Neural progenitor cell (in vitro differentiated cells): ENCODE data around the gene RPN1. TPM values are rescaled to one million over a fixed set of nuclear protein-coding genes. Genes with fewer than 3 reads are reported as not detected.

Experiments
- DNase-seq: peaks from one replicate; pipeline ENCODE4 v3.0.0-alpha.2; 2016; ENCODE audit warnings: low spot score
- H2AFZ ChIP-seq: fragments of 200-600 bp; sonication (generic); replicated peaks from 2 replicates; pipeline ENCODE4 v1.6.1; 2016; ENCODE audit warnings: antibody characterized with exemption
- H3F3A ChIP-seq: fragments of 200-600 bp; sonication (generic); 2 replicates; pipeline ENCODE4 v1.6.1; 2016; ENCODE audit warnings: antibody characterized with exemption, low read depth
- H3K27ac ChIP-seq: fragments of 200-600 bp; sonication (generic); 2 replicates; pipeline ENCODE4 v1.5.1; 2016; ENCODE audit warnings: mild to moderate bottlenecking
- H3K27me3 ChIP-seq: fragments of 200-600 bp; sonication (generic); 2 replicates; pipeline ENCODE4 v1.6.1; 2016; ENCODE audit warnings: mild to moderate bottlenecking, moderate library complexity
- H3K36me3 ChIP-seq: fragments of 200-600 bp; sonication (generic); 2 replicates; pipeline ENCODE4 v1.5.1; 2016
- H3K4me1 ChIP-seq: fragments of 200-600 bp; sonication (generic); 2 replicates; pipeline ENCODE4 v1.6.1; 2016; ENCODE audit warnings: mixed run types
- H3K4me2 ChIP-seq: fragments of 200-600 bp; sonication (generic); 2 replicates; pipeline ENCODE4 v1.6.1; 2016
- H3K4me3 ChIP-seq: fragments of 200-600 bp; sonication (generic); 2 replicates; pipeline ENCODE4 v1.5.1; 2016
- H3K79me2 ChIP-seq: fragments of 200-600 bp; sonication (generic); 2 replicates; pipeline ENCODE4 v1.6.1; 2016; ENCODE audit warnings: low read depth
- H3K9ac ChIP-seq: fragments of 200-600 bp; sonication (generic); 2 replicates; pipeline ENCODE4 v1.6.1; 2016
- H3K9me3 ChIP-seq: fragments of 200-600 bp; sonication (generic); 2 replicates; pipeline ENCODE4 v1.5.1; 2016; ENCODE audit warnings: low read depth
- H4K20me1 ChIP-seq: fragments of 200-600 bp; sonication (generic); 2 replicates; pipeline ENCODE4 v1.6.1; 2016; ENCODE audit warnings: low read depth
- H3K27ac Mint-ChIP-seq: 3 replicates; pipeline ENCODE4 v1.8.0; 2021; ENCODE audit warnings: mixed read lengths
- H3K27me3 Mint-ChIP-seq: 2 replicates; pipeline ENCODE4 v1.8.0; 2022; ENCODE audit warnings: low read depth, mild to moderate bottlenecking, inconsistent platforms, moderate library complexity, mixed read lengths; ENCODE audit not compliant: insufficient read depth
- H3K36me3 Mint-ChIP-seq: 3 replicates; pipeline ENCODE4 v1.8.0; 2021; ENCODE audit warnings: mixed read lengths
- H3K4me1 Mint-ChIP-seq: 3 replicates; pipeline ENCODE4 v1.8.0; 2021; ENCODE audit warnings: mixed read lengths
- H3K4me3 Mint-ChIP-seq: 3 replicates; pipeline ENCODE4 v1.8.0; 2021; ENCODE audit warnings: mild to moderate bottlenecking, moderate library complexity, mixed read lengths
- H3K9me3 Mint-ChIP-seq: 3 replicates; pipeline ENCODE4 v1.8.0; 2020; ENCODE audit warnings: mixed read lengths
- EZH2 ChIP-seq: fragments of 200-600 bp; sonication (generic); IDR thresholded peaks from 2 replicates; pipeline ENCODE4 v1.6.1; 2017; ENCODE audit warnings: antibody characterized with exemption, mild to moderate bottlenecking, moderate library complexity
- EZH2phosphoT487 ChIP-seq: fragments of 200-600 bp; sonication (generic); IDR thresholded peaks from 2 replicates; pipeline ENCODE4 v1.6.1; 2017; ENCODE audit warnings: antibody characterized with exemption
- total RNA-seq: library from RNA; depleted of rRNA; stranded (reverse); fragments of >200 nt; gene quantifications from 2 replicates; pipeline ENCODE4 v1.2.3, GENCODE V29; 2015; ENCODE audit warnings: low replicate concordance
- TF ChIP-seq, protein P1 (sequence below): fragments of 200-600 bp; sonication (generic); IDR thresholded peaks from 2 replicates; pipeline ENCODE4 v1.5.1; 2017; ENCODE audit warnings: antibody characterized with exemption, mild to moderate bottlenecking

RPN1 gene
- total RNA-seq, 1 donor from 2014 or later: 186 TPM

DNA sequence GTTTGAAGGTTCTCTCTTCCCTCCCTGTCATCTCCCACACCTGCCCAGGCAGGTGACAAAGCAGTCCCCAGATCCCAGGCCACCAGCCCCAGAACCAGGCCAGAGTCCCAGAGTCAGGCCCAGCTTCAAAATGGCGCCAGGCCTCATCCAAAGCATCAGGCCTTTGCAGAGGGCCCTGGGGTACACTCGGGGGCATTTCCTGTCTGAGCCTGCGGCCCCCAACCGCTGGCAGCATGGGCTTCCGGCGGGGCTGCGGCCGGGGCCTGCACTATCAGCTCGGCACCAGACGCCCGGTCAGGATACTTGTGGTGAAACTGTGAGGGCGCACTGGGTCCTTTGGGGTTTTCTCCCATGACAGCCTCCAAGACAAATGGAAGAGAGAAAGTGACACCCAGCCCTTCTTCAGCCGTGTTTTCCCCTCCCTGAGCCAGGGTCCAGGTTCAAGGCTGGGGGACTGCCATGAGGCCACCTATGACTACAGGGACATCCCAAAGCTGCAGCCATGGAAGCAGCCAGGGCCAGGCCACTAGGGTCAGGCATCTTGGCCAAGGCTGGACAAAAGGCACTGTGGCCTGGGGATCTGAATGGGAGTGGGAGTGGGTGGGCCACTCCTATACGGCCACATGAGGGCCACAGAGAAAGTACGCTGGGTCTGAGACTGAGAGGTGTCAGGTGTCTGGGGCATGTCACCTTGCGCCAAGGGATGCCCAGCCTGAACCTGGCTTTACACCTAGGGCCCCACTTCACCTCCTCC is 33.9 kb downstream of the RPN1 start:
- Histone ChIP-seq H3K4me3 (no peak overlapping the region), H3K79me2 (peaks cover 10% of the 10 kb centered on the region)

DNA sequence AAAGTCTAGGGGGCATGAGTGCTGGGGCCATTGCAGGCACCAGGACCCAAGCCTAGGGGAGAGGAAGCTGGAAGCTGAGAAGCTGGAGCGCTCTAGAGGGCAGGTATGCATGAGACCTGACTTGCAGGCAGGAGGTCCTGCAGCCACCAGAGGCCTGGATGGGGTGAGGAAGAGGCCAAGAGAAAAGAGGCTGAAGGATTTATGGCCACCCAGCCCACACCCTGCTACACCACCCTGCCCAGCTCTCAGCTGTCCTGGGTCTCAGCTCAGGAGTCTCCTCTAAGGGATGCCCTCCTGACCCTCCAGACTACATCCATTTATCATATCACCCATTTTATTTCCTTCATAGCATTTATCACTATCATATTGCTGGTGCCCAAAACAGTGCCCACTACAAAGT is 36.5 kb downstream of the RPN1 start:
- no peak overlapping the region for H3K4me2 ChIP-seq
- H3K36me3 ChIP-seq: peaks cover 3% of the 10 kb centered on the region
- H3K27me3 Mint-ChIP-seq: peaks cover 3% of the 10 kb centered on the region
- H3K27ac Mint-ChIP-seq: no peak overlapping the region
- no peak overlapping the region for H3K9ac ChIP-seq
- no peak overlapping the region for H3K27ac ChIP-seq
- H3K4me3 Mint-ChIP-seq: no peak overlapping the region
- no peaks in the 10 kb centered on the region for H3K9me3 ChIP-seq
- no peak overlapping the region for H2AFZ ChIP-seq
- H3K4me1 ChIP-seq: peaks cover 8% of the 10 kb centered on the region
- peaks cover 9% of the 10 kb centered on the region for H3K79me2 ChIP-seq
- H3K36me3 Mint-ChIP-seq: no peaks in the 10 kb centered on the region
- H3K4me3 ChIP-seq: no peak overlapping the region
- H3K4me1 Mint-ChIP-seq: peaks cover 8% of the 10 kb centered on the region
- no peak for TF ChIP-seq EZH2
- no peak for TF ChIP-seq EZH2phosphoT487
- TF ChIP-seq, protein P1, sequence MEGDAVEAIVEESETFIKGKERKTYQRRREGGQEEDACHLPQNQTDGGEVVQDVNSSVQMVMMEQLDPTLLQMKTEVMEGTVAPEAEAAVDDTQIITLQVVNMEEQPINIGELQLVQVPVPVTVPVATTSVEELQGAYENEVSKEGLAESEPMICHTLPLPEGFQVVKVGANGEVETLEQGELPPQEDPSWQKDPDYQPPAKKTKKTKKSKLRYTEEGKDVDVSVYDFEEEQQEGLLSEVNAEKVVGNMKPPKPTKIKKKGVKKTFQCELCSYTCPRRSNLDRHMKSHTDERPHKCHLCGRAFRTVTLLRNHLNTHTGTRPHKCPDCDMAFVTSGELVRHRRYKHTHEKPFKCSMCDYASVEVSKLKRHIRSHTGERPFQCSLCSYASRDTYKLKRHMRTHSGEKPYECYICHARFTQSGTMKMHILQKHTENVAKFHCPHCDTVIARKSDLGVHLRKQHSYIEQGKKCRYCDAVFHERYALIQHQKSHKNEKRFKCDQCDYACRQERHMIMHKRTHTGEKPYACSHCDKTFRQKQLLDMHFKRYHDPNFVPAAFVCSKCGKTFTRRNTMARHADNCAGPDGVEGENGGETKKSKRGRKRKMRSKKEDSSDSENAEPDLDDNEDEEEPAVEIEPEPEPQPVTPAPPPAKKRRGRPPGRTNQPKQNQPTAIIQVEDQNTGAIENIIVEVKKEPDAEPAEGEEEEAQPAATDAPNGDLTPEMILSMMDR: no peak
- H3K9me3 Mint-ChIP-seq: no peaks in the 10 kb centered on the region
- peaks cover 16% of the 10 kb centered on the region for H3F3A ChIP-seq
- no peaks in the 10 kb centered on the region for H3K27me3 ChIP-seq
- DNase-seq: no peak
- no peaks in the 10 kb centered on the region for H4K20me1 ChIP-seq

More for the DNA sequence above, 33.9 kb downstream of the RPN1 start:
- H3K9ac ChIP-seq: no peak overlapping the region
- no peaks in the 10 kb centered on the region for H3K27me3 ChIP-seq
- Mint-ChIP-seq H3K9me3 (no peaks in the 10 kb centered on the region), H3K36me3 (peaks cover 8% of the 10 kb centered on the region), H3K4me1 (peaks cover 12% of the 10 kb centered on the region), H3K27ac (no peak overlapping the region), H3K4me3 (peak overlapping the region; percentile 67), H3K27me3 (peaks cover 3% of the 10 kb centered on the region)
- peaks cover 17% of the 10 kb centered on the region for H3F3A ChIP-seq
- no peaks in the 10 kb centered on the region for H4K20me1 ChIP-seq
- DNase-seq: no peak
- peak overlapping the region; percentile 71 for H3K4me2 ChIP-seq
- H3K4me1 ChIP-seq: peaks cover 8% of the 10 kb centered on the region
- H2AFZ ChIP-seq: no peak overlapping the region
- no peak overlapping the region for H3K27ac ChIP-seq
- H3K36me3 ChIP-seq: peaks cover 3% of the 10 kb centered on the region
- H3K9me3 ChIP-seq: no peaks in the 10 kb centered on the region
- TF ChIP-seq EZH2: no peak
- TF ChIP-seq, protein P1: no peak
- TF ChIP-seq EZH2phosphoT487: no peak

DNA sequence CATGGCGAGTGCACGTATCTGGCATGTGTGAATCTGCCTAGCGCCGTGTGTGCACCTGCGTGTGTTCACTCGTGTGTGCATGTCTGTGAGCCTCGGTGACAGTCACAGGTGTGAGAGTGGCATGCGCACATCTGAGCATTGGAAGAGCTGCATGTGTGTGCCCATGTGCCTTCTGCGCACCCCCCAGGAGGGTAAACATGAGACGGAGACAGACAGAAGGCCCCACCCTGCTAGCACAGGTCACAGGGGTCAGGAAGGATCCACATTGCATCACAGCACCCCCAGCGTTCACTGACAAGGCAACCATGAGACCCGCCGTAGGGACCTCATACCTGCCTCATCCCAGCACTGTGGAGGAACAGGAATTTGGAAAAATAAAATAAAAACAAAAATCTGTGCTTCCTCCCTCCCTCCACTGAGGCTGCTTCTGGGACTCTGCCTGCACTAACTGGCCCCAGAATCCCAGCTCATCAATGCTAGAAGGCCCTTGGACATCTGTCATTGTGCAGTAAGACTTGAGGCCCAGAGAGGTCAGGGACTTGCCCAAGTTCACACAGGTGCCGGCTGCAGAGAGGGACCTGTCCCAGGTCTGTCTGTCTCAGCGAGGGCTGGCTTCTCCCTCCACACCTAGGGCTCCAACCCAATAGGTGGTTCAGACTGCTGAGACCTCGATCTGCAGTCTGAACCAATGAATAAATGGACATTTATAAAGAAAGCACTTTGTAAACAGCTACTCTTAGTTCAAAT is 37.4 kb downstream of the RPN1 start:
- H3K27me3 ChIP-seq: peaks cover under 1% of the 10 kb centered on the region
- no peak overlapping the region for H3K9ac ChIP-seq
- H2AFZ ChIP-seq: no peak overlapping the region
- no peak overlapping the region for H3K4me3 ChIP-seq
- no peaks in the 10 kb centered on the region for H3K9me3 Mint-ChIP-seq
- H3K27me3 Mint-ChIP-seq: peaks cover 3% of the 10 kb centered on the region
- H3K36me3 Mint-ChIP-seq: no peaks in the 10 kb centered on the region
- no peaks in the 10 kb centered on the region for H3K4me1 ChIP-seq
- H3K27ac ChIP-seq: no peak overlapping the region
- no peak overlapping the region for H3K4me2 ChIP-seq
- peaks cover under 1% of the 10 kb centered on the region for H3K79me2 ChIP-seq
- peaks cover 8% of the 10 kb centered on the region for H3F3A ChIP-seq
- H3K4me3 Mint-ChIP-seq: no peak overlapping the region
- no peak for DNase-seq
- no peaks in the 10 kb centered on the region for H3K9me3 ChIP-seq
- H3K36me3 ChIP-seq: no peaks in the 10 kb centered on the region
- H3K27ac Mint-ChIP-seq: peak overlapping the region; percentile 33
- TF ChIP-seq EZH2phosphoT487 (no peak), EZH2 (no peak)
- TF ChIP-seq, protein P1: no peak
- no peaks in the 10 kb centered on the region for H3K4me1 Mint-ChIP-seq
- no peaks in the 10 kb centered on the region for H4K20me1 ChIP-seq
